ENCODE measurements around the gene LSMEM2.

LSMEM2 gene

DNA sequence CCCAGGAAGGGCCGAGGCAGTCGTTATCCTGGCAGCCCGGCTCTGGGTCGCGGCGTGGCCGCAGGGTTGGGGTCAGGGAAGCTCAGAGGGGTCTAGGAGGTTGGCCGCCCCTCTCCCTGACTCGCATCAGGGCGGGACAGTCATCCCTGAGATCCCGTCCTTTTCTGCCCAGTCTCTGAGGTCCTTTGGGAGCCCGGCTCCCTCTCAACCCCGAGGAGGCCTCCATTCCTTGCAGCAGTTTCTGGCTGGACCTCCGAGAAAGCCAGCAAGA lies 43.2 kb downstream of the LSMEM2 start:
- no peak for DNase-seq (ENCODE audit: low read depth)

DNA sequence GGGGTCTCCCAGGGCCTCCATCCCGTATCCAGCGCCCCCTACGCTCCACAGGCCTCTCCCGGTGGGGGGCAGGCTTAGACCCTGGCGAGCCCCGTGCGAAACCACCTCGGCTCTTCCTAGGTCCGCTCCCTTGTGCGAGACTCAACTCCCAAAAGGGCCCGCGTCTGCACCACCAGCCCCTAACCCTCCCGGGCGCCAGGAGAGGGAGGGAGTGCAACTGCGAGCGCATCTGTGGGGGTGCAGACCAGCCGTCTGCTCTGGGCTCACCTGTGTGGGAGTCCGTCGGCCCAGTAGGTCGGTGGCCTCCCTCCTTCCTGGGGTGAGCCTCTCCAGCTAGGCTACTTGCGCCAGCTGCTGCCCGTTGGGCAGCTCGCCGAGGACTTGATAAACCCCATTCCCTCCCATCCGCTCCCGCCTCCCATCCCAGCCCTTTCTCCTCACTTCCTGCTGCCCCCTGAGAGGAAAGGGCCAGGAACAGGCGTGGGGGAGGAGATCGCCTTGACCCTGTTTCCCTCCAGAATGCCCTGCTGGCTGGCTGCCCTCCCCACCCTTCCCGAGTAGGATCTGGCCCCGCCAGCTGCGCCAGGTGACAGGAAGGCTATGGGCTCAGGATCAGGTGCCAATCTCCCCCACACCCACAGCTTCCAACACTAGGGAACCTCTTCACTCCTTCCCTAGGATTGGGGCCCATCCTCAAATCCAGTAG lies 43.7 kb downstream of the LSMEM2 start, which contains the start of gene HYAL2:
TSS of gene HYAL2 (minus strand) at position 360 of the 706 bp plus-strand sequence. CDS start 2,256 bp downstream, outside the sequence.
- DNase-seq (ENCODE audit: low read depth) = no peak

DNA sequence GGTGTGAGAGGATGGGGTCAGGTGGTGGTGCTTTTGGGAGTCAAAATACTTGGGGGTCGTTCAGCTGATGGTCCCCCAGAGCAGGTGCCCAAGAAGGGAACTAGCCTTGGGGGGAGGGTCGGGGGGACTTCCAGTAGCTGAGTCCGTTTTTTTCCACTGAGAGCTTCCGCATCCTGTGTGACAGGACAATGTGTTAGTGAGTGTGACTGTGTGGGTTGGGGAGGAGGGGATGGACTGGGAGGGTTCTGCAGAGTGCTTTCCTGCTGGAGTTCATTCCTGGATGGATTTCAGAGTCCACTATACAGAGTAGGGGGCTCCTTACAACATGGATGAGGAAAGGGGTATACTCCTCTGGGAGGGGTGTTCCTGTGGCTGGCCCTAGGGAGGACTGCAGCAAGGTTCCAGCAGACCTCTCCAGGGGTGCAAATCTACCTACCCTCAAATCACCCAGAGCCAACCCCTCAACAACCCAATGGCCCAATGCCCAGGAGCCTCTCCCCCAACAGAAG lies 44.3 kb downstream of the LSMEM2 start:
- no peak for DNase-seq (ENCODE audit: low read depth)

DNA sequence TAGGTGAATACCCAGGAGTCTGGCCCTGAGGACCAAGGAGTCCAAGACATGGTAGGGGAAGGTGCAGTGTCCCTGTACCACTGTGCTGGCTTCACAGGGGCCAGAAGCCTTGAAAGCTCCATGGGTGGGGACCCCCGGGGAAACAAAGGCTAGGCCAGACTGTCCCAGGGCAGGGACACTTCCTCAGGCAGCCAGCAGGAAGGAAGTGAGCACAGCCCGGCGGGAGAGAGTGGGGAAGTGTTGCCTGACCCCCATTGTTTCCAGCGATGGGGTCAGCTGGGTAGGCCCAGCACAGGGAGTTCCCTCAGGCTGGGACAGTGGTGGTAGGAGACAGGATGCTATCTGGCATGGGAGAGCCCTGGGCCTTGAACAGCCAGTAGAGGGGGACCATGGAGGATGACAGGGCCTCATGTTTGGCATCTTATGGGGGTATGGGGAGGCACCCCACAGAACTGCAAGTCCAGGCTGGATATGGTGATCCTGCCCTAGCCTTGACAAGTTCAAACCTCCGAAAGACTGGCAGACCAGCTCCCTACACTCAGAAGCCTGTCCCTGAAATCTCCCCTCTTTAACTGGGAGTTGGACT lies 44.8 kb downstream of the LSMEM2 start:
- DNase-seq (ENCODE audit: low read depth) = no peak

DNA sequence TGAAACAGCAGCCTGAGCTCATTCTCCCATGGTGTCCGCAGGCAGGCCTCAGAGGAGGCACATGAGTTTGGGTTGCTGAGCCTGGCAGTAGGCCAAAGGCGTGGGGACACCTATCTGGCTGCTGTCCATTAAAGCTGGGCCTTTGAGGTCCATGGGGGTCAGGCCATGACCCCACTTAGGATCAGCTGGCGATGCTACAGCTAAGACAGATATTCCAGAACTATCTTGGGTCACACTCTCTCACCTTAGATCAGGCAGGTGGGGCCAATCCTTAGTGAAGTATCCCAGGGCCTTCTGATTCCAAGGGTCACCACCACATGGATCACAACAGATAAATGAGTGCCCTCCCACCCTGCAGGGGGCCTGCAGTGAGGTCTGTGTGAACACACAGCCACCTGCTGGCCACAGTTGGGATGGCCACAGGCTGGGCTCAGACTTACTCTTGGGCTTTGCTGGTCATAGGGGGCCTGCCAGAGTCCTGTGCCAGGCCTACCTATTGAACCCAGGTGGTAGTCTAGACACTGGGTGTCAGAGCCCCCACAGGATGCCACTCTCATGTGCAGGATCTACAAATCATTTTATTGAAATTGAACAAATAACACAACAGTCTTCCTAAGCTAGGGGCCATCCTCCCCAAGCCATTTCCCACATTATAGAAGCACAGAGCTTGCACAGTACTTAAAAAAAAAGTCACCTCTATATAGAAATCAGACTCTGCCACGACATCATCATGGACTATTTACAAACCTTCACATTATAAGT lies 45.6 kb downstream of the LSMEM2 start:
- DNase-seq (ENCODE audit: low read depth) = peak; percentile 51

DNA sequence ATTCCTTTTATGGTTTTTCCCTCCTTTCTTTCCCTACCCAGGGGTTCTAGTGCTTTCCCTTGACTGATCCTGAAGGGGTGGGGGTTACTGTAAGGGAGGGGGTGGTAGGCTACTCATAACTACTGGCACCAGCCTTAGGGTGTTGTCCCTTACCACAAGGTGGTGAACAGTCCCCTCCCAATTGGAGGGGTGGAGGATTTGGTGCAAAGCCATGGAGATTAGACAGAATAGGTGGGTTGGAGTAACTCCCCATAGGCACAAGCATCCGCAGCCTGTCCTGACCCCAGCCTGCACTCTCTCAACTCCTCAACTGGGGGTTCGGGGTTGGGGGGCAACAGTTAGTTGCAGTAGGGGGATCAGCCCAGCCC lies 46.2 kb downstream of the LSMEM2 start:
- DNase-seq (ENCODE audit: low read depth) = no peak

DNA sequence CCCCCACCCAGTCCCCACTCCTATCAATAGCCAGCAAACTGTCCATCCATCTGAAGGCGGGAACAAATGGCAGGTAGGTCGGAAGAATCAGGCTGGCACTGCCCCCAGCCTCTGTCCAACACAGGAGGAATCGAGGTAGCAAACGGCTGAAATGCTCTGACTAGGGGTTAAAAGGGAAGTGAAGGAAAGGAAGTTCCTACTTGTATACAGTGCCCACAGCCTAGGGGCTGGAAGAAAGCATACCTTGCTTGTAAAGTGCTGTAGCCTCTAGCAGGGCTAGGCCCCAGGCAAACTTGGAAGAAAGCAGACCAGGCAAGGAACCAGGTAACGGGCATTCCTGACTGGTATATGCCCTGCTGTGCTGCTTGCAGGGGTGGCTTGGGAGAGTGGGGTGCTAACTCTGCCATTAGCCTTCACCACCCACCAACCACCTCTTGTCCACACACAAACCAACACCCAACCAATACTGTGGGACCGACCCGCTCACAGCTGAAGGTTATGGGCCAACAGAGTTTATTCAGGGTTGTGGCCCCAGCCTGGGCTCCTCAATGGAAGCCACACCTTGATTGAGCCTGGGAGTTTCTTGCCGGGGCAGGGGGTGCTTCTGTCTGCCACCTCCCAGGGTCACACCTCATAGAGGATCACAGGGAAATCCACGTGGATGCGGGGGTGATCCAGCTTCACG lies 46.8 kb downstream of the LSMEM2 start:
- DNase-seq (ENCODE audit: low read depth) = no peak

DNA sequence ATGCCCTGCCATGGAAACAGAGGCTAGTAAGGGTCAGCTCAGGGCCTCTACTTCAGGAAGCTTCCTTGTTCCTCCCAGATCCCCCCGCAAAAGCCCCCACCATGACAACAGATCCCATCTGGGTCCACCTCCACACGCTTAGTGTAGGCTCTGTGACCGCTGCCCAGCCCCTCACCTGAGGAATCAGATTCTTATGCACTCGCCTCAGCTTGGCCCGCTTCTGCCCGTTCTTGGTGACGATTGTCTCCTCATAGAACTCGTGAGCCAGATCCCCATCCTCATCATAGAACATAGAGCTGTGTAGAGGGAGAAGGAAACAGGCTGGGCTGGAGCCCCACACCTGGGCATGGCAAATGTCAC lies 47.3 kb downstream of the LSMEM2 start:
- no peak for DNase-seq (ENCODE audit: low read depth)

DNA sequence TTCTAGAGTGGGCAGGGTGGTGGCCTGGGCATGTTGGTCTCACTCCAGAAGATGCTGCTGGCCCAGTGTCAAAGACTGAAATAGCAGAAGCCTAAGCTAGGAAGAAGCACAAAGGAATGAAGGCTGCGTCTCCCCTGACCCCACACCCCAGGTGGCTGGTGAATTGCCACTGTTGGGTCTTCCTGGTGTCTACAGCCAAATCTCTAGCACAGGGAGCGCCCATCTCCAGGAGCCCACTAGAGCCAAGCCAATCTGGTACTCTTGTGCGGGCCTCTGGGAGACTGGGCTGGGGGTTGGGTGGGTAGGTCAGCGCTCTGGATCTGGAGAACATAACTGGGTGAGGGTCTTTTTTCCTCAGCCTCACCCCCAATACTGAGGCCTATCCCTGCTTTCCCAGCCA lies 48.2 kb downstream of the LSMEM2 start:
- DNase-seq (ENCODE audit: low read depth) = no peak

DNA sequence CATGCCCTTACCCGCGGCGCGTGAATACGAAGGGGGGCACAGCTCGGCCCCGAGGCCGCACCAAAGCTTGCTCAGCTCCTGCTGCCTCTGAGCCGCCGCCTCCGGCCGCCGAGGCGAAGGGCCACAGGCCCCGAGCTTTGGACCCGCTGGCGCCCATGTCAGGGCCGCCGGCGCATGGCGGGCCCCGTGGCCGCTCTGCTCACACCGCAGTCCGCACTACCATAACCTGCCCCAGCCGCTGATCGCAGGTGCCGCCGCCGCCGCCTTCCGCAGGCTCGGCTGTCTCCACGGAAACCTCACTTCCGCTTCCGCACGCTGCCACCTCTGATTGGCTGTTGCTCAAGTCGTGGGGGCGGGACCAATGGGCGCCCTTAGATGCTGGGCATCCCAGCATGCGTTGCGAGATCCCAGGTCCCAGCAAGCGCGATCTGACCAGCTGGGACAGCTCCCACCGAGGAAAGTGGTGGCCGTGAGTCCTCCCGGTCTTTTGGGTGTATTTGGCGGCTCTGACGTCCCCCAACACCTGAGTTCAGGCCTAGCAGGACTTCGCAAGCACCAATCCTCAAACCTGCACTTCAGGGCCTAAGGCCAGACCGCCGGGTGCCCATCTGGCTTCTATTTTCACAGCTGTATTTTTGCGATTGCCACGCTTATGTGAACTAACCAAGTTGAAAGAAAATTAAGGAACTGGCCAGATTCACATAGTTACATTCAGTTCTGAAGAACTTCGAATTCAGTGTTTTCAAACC lies 49.2 kb downstream of the LSMEM2 start, which contains the start of gene TUSC2:
TSS of gene TUSC2 (minus strand) at position 281 of the 749 bp plus-strand sequence. CDS start at position 157, 124 bp downstream.
- DNase-seq (ENCODE audit: low read depth) = peak; percentile 94

DNA sequence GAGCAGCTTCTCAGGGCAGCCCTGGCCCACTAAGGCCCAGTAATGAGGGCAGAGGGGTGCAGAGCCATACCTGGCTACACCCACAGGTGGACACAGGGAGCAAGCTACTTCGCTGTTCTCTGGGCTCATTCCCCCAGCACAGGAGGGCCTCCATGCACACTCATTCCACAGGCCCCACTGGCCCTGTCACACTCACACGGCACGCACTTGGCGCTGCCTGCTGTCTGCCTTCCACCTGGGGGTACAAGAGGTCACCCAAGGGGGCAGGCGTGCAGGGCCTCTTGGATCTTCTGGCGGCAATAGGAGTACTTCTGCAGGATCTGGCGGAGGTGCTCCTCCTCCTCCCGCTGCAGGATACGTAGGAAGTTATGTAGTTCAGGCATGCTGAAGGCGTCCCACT lies 51.4 kb downstream of the LSMEM2 start:
- no peak for DNase-seq (ENCODE audit: low read depth)

DNA sequence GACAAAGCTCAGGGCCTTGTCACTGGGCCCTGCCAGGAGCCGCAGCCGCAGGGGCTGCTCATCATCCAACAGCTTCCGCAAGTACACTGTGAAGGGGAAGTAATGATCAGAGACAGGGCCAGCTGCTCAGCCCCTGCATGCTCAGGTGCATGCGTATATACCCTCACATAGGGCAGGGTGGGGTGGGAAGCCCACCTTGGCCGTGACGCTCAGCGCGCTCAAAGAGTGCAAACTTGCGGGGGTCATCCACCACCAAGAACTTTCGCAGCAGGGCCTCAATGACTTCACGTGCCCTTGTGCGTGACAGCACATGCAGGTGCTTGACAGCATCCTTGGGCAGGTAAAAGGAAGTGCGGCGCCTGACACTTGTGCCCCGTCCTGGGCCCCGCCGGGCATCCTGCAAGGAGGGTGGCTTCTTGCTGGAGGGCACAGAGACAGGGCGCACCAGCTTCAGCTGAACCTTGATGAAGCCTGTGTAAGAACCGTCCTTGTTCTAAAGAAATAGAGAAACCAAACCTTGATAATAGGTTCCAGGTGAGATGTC lies 52.5 kb downstream of the LSMEM2 start:
- no peak for DNase-seq (ENCODE audit: low read depth)

DNA sequence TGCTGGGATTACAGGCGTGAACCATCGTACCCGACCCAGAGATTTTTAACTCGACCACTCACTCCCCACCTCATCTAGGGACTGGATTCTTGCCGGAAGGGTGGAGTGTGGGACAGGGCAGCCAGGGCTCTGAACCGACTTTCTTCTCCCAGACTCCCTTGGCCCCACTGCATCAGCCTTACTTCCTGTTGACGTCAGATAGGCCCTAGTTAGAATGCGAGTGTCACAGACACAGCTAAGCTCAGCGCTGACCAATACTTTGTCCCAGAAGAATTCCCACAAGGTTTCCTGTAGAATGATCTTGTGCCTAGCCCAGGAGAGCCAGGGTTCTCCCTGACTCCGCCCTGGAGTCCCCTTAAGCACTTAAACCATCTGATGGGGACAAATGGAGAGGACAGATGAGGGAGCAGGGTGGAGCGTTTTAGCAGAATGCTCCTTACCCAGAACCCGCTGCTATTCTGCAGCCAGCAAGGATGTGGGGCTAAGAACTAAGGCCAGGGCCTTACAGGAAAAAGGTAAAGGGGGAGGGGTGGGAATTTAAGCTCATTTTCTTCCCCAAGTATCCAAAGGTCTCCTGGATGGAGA lies 54.9 kb downstream of the LSMEM2 start:
- DNase-seq (ENCODE audit: low read depth) = no peak

DNA sequence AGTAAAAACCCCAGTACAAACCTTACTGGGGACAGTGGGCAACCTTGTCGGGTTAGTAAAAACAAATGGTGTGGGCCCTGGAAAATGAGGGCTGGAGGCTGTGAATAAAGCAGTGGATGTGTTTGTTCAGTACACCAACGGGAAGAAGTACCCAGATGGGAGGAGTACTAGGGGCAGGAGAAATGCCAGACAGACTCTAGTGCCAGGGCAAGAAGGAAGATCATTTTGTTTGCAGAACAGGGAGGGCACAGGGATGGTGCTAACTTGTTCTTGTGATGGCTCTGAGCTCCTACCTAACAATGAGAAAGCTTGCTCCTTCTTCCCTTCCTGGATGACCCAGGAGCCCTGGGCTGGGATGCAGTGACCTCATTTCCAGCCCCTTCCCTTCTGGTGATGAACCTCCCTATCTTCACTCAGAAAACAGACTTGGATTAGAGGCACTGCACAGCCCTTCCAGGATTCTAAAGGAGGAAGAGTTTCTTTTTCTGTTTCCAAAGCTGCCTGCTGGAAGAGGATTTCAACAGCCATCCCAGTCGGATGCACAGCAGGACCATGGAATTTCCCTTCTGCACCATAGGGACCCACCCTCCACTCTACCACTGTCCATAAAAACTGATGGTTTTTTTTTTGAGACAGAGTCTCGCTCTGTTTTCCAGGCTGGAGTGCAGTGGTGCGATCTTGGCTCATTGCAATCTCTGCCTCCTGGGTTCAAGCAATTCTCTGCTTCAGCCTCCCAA lies 55.6 kb downstream of the LSMEM2 start:
- DNase-seq (ENCODE audit: low read depth) = no peak

DNA sequence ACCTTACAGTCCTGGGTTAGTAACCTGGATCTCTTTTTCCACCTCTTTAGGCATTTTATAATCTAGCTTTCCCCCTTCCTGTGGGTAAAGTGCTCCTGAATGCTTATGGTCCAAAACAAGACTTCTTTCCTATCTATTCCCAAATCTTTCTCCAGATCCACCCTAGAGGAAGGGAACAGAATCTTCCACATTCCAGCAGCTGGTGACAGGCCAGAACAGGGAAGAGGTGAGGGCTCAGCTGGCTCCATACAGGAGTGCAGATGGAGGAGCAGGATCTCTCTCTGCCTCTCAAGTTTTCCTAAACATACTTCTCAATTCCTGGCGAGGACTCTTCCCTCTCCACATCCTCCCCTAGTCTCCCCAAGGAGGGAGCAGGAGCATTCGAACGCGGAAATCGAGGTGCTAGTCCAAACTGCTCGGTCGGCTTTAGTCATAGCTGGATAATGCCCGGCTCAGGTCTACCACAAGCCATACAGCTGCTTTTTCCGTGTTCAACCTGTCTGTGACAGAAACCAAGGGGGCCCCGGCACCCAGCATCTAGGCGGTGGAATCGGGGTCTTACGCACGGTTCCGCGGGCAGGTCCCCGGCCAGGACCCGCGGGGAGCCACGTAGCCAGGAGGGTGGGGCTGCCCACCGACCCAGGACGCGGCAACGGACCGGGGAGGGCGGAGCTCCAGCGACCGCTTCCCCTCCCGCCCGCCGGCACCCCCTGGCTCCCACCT lies 57.7 kb downstream of the LSMEM2 start:
- no peak for DNase-seq (ENCODE audit: low read depth)

DNA sequence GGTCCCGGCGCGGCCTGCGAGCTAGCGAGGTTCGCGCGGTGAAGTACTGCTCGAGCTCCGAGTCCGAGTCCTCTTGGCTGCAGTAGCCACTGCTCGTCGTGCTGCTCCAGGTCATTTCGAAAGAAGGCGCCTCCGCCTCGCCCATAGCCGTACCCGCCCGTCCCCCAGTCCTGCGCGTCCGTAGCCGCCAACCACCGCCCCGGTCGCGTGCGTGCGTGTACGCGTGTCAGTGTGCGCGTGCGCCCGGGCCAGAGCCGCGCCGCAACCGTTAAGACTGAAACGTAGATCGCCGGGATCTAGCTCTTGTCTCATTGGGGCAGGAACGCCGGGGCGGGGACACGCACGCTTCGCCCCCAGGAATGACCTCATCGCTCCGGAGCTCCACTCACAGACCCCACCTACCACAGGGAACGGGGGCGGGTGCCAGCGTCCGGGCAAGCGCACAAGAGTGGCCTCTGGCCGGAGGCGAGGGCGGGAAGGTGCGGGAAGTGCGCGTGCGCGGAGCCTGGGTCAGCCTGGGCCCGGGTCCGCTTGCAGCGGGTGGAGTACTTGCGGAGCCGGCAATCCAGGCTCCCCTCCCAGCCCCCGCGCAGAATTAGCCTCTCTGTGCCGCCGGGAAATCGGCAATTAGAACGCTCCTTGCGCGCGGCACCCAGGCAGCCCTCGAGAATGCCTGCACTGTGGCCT lies 58.4 kb downstream of the LSMEM2 start:
- peak; percentile 98 for DNase-seq (ENCODE audit: low read depth)
